Measurements from ENCODE around the gene IL3. TPM values are rescaled to one million over a fixed set of nuclear protein-coding genes. Genes with fewer than 3 reads are reported as not detected.

The IL3 gene
- total RNA-seq, 3 donors from 2014 or later (not counting 1 experiment from before 2014, with no cell fraction given), result not detected

- intact Hi-C loops (cut with micrococcal nuclease), result no loop called here
Measured at GRCh38 chr5:132024117-132024435, 36.4 kb upstream of the IL3 start.

GRCh38 chr5:132024789-132025402 is 35.6 kb upstream of the IL3 start:
- no peak overlapping the region for H3K4me3 Mint-ChIP-seq
- no peaks in the 10 kb centered on the region for H3K9me3 Mint-ChIP-seq
- WGBS (ENCODE audit: insufficient coverage), result 86% methylated on average over 8 of the region's 8 CpGs
- TF ChIP-seq CTCF (IDR thresholded peaks at IDR 0.05), result no peak
- no peaks in the 10 kb centered on the region for H3K27me3 ChIP-seq (ENCODE audit: control insufficient read depth, insufficient read depth, low read length)
- H3K4me1 ChIP-seq (ENCODE audit: control insufficient read depth, insufficient read depth, low read length), result peaks cover 45% of the 10 kb centered on the region
- no peak overlapping the region for H3K27ac ChIP-seq (ENCODE audit: low read length)
- intact Hi-C loops (cut with micrococcal nuclease), result no loop called here
- no peak overlapping the region for H3K27ac Mint-ChIP-seq
- ATAC-seq (no peak), DNase-seq (peak; percentile 10 to 12)
- H3K4me3 ChIP-seq (ENCODE audit: low read length), result no peak overlapping the region
- H3K9me3 ChIP-seq (ENCODE audit: control insufficient read depth, insufficient read depth, low read length), result no peaks in the 10 kb centered on the region
- H3K36me3 ChIP-seq (ENCODE audit: control insufficient read depth, insufficient read depth, low read length), result no peaks in the 10 kb centered on the region
- H3K4me1 Mint-ChIP-seq, result peaks cover 15 to 36% of the 10 kb centered on the region in 2 donors
- H3K27me3 Mint-ChIP-seq (ENCODE audit: low read depth in 2 of 2), result peaks cover 1 to 7% of the 10 kb centered on the region in 2 donors
- no peaks in the 10 kb centered on the region for H3K36me3 Mint-ChIP-seq

More at GRCh38 chr5:132024117-132024435, 36.4 kb upstream of the IL3 start:
- H3K36me3 Mint-ChIP-seq, result no peaks in the 10 kb centered on the region
- H3K27ac Mint-ChIP-seq, result no peak overlapping the region
- H3K27me3 ChIP-seq (ENCODE audit: control insufficient read depth, insufficient read depth, low read length), result no peaks in the 10 kb centered on the region
- 95% methylated on average over 4 of the region's 4 CpGs for WGBS (ENCODE audit: insufficient coverage)
- H3K9me3 ChIP-seq (ENCODE audit: control insufficient read depth, insufficient read depth, low read length), result no peaks in the 10 kb centered on the region
- peaks cover 53% of the 10 kb centered on the region for H3K4me1 ChIP-seq (ENCODE audit: control insufficient read depth, insufficient read depth, low read length)
- ATAC-seq (no peak), DNase-seq (peak in 1 of 2 donors; percentile 7)
- H3K9me3 Mint-ChIP-seq, result no peaks in the 10 kb centered on the region
- H3K27me3 Mint-ChIP-seq (ENCODE audit: low read depth in 2 of 2), result no peaks in the 10 kb centered on the region
- H3K4me3 Mint-ChIP-seq, result no peak overlapping the region
- peaks cover 16 to 33% of the 10 kb centered on the region in 2 donors for H3K4me1 Mint-ChIP-seq
- no peak for TF ChIP-seq CTCF (IDR thresholded peaks at IDR 0.05)
- no peak overlapping the region for H3K27ac ChIP-seq (ENCODE audit: low read length)
- H3K36me3 ChIP-seq (ENCODE audit: control insufficient read depth, insufficient read depth, low read length), result no peaks in the 10 kb centered on the region
- no peak overlapping the region for H3K4me3 ChIP-seq (ENCODE audit: low read length)

GRCh38 chr5:132025403-132025971 is 35.0 kb upstream of the IL3 start:
- Mint-ChIP-seq H3K9me3 (no peaks in the 10 kb centered on the region), H3K27me3 (ENCODE audit: low read depth in 2 of 2) (peaks cover 7 to 13% of the 10 kb centered on the region in 2 donors), H3K4me3 (no peak overlapping the region), H3K27ac (no peak overlapping the region), H3K4me1 (peaks cover 12 to 32% of the 10 kb centered on the region in 2 donors), H3K36me3 (no peaks in the 10 kb centered on the region)
- Histone ChIP-seq H3K4me3 (ENCODE audit: low read length) (no peak overlapping the region), H3K36me3 (ENCODE audit: control insufficient read depth, insufficient read depth, low read length) (no peaks in the 10 kb centered on the region), H3K27me3 (ENCODE audit: control insufficient read depth, insufficient read depth, low read length) (no peaks in the 10 kb centered on the region), H3K27ac (ENCODE audit: low read length) (no peak overlapping the region), H3K4me1 (ENCODE audit: control insufficient read depth, insufficient read depth, low read length) (peaks cover 40% of the 10 kb centered on the region), H3K9me3 (ENCODE audit: control insufficient read depth, insufficient read depth, low read length) (no peaks in the 10 kb centered on the region)
- ATAC-seq, result no peak
- DNase-seq, result peak; percentile 1 to 11
- intact Hi-C loops (cut with micrococcal nuclease), result no loop called here
- no peak for TF ChIP-seq CTCF (IDR thresholded peaks at IDR 0.05)
- WGBS (ENCODE audit: insufficient coverage), result 94% methylated on average over 7 of the region's 7 CpGs
